ENCODE results near the gene PIGN.

The PIGN gene

GRCh38 chr18:62118328-62118727 lies 68.5 kb downstream of the PIGN start:
- DNase-seq (ENCODE audit: low read depth in 2 of 2) = no peak

- no peak for DNase-seq (ENCODE audit: low read depth in 2 of 2)
These were observed 77.2 kb downstream of the PIGN start for GRCh38 chr18:62109676-62110075.

- no peak for DNase-seq (ENCODE audit: low read depth in 2 of 2)
These were observed 79.0 kb downstream of the PIGN start for GRCh38 chr18:62107881-62108280.

GRCh38 chr18:62106271-62106670 lies 80.6 kb downstream of the PIGN start:
- no peak for DNase-seq (ENCODE audit: low read depth in 2 of 2)

GRCh38 chr18:62105376-62105775 lies 81.5 kb downstream of the PIGN start:
- DNase-seq (ENCODE audit: low read depth in 2 of 2) = no peak

GRCh38 chr18:62102221-62102620 lies 84.6 kb downstream of the PIGN start:
- no peak for DNase-seq (ENCODE audit: low read depth in 2 of 2)

- DNase-seq (ENCODE audit: low read depth in 2 of 2) = no peak
These were observed 85.5 kb downstream of the PIGN start for GRCh38 chr18:62101321-62101721.

- DNase-seq (ENCODE audit: low read depth in 2 of 2) = no peak
These were observed 87.9 kb downstream of the PIGN start for GRCh38 chr18:62098960-62099359.

GRCh38 chr18:62097698-62098097 lies 89.2 kb downstream of the PIGN start:
- no peak for DNase-seq (ENCODE audit: low read depth in 2 of 2)

- no peak for DNase-seq (ENCODE audit: low read depth in 2 of 2)
These were observed 95.3 kb downstream of the PIGN start for GRCh38 chr18:62091487-62092120.

GRCh38 chr18:62089174-62089573 lies 97.7 kb downstream of the PIGN start:
- DNase-seq (ENCODE audit: low read depth in 2 of 2) = no peak

- no peak for DNase-seq (ENCODE audit: low read depth in 2 of 2)
These were observed 98.7 kb downstream of the PIGN start for GRCh38 chr18:62088156-62088555.

- DNase-seq (ENCODE audit: low read depth in 2 of 2) = no peak
These were observed 101.1 kb downstream of the PIGN start for GRCh38 chr18:62085756-62086155.

GRCh38 chr18:62081761-62082294 lies 105.0 kb downstream of the PIGN start:
- DNase-seq (ENCODE audit: low read depth in 2 of 2) = no peak

- DNase-seq (ENCODE audit: low read depth in 2 of 2) = no peak
These were observed 105.6 kb downstream of the PIGN start for GRCh38 chr18:62081248-62081647.

GRCh38 chr18:62080172-62080900 lies 106.5 kb downstream of the PIGN start:
- no peak for DNase-seq (ENCODE audit: low read depth in 2 of 2)

- no peak for DNase-seq (ENCODE audit: low read depth in 2 of 2)
These were observed 113.2 kb downstream of the PIGN start for GRCh38 chr18:62073461-62074281.

- DNase-seq (ENCODE audit: low read depth in 2 of 2) = no peak
These were observed 114.5 kb downstream of the PIGN start for GRCh38 chr18:62072370-62072769.

- no peak for DNase-seq (ENCODE audit: low read depth in 2 of 2)
These were observed 115.8 kb downstream of the PIGN start for GRCh38 chr18:62071071-62071470.

- DNase-seq (ENCODE audit: low read depth in 2 of 2) = no peak
These were observed 116.6 kb downstream of the PIGN start for GRCh38 chr18:62070302-62070701.

- DNase-seq (ENCODE audit: low read depth in 2 of 2) = no peak
These were observed 117.3 kb downstream of the PIGN start for GRCh38 chr18:62069556-62069955.

- DNase-seq (ENCODE audit: low read depth in 2 of 2) = no peak
These were observed 120.6 kb downstream of the PIGN start for GRCh38 chr18:62066102-62066818.

Data from stimulated activated CD4-positive, alpha-beta T cell treated with anti-CD3 and anti-CD28 coated beads, Interleukin-4, amount 100 ng/mL, for 48 hours (primary cell).